Liver (tissue), 3 donors: ENCODE data around the gene PIEZO1.

Experiments
- ATF3 ChIP-seq: IDR thresholded peaks from 2 replicates; pipeline ENCODE4 v1.6.1; 2016; ENCODE audit warnings: antibody characterized with exemption
- CTCF ChIP-seq: fragments of 150-350 bp; IDR thresholded peaks from 2 replicates; pipeline ENCODE4 v1.5.1; 2017; ENCODE audit warnings: improper control_type of control experiment, low read depth, low read length; ENCODE audit not compliant: missing input control
- EGR1 ChIP-seq, 2 donors: IDR thresholded peaks; 2 replicates each; pipeline ENCODE4 v1.6.1; 2016 to 2018; ENCODE audit warnings: antibody characterized with exemption in 2 of 2, low read depth in 2 of 2
- FOXA1 ChIP-seq: IDR thresholded peaks from 2 replicates; pipeline ENCODE4 v1.6.1; 2016; ENCODE audit warnings: antibody characterized with exemption
- GABPA ChIP-seq, 2 donors: IDR thresholded peaks in 1 of 2; conservative IDR thresholded peaks in 1 of 2; 2 replicates each; pipeline ENCODE4 v1.6.1; 2016; ENCODE audit warnings: antibody characterized with exemption in 2 of 2, mild to moderate bottlenecking in 1 of 2, moderate library complexity in 1 of 2
- MAX ChIP-seq: IDR thresholded peaks from 2 replicates; pipeline ENCODE4 v1.6.1; 2016; ENCODE audit warnings: antibody characterized with exemption
- RAD21 ChIP-seq, 2 donors: IDR thresholded peaks; 2 replicates each; pipeline ENCODE4 v1.6.1; 2016; ENCODE audit warnings: antibody characterized with exemption in 2 of 2, mild to moderate bottlenecking in 2 of 2
- REST ChIP-seq: IDR thresholded peaks from 2 replicates; pipeline ENCODE4 v1.6.1; 2016; ENCODE audit warnings: antibody characterized with exemption, mild to moderate bottlenecking
- RXRA ChIP-seq, 2 donors: IDR thresholded peaks; 2 replicates each; pipeline ENCODE4 v1.6.1; 2017 to 2018; ENCODE audit warnings: antibody characterized with exemption in 2 of 2, mild to moderate bottlenecking in 1 of 2
- SP1 ChIP-seq: IDR thresholded peaks from 2 replicates; pipeline ENCODE4 v1.6.1; 2018; ENCODE audit warnings: antibody characterized with exemption, mild to moderate bottlenecking
- TAF1 ChIP-seq: conservative IDR thresholded peaks from 2 replicates; pipeline ENCODE4 v1.6.1; 2016; ENCODE audit warnings: antibody characterized with exemption, mild to moderate bottlenecking
- YY1 ChIP-seq: IDR thresholded peaks from 2 replicates; pipeline ENCODE4 v1.6.1; 2016; ENCODE audit warnings: antibody characterized with exemption, mild to moderate bottlenecking
- TF ChIP-seq, protein P1 (sequence below): IDR thresholded peaks from 2 replicates; pipeline ENCODE4 v1.6.1; 2016; ENCODE audit warnings: antibody characterized with exemption
- donor health status: healthy.
- donor health status: healthy.

- no peak for TF ChIP-seq CTCF
- no peak for TF ChIP-seq RXRA (IDR thresholded peaks at IDR 0.05)
- TF ChIP-seq RAD21 (IDR thresholded peaks at IDR 0.05) = no peak
- TF ChIP-seq MAX = no peak
- no peak for TF ChIP-seq ATF3
- no peak for TF ChIP-seq SP1
- TF ChIP-seq GABPA (IDR thresholded peaks at IDR 0.05 in 1 of 2, conservative IDR thresholded peaks at IDR 0.05 in 1 of 2) = no peak
- TF ChIP-seq TAF1 = no peak
- no peak for TF ChIP-seq REST
- TF ChIP-seq, protein P1, sequence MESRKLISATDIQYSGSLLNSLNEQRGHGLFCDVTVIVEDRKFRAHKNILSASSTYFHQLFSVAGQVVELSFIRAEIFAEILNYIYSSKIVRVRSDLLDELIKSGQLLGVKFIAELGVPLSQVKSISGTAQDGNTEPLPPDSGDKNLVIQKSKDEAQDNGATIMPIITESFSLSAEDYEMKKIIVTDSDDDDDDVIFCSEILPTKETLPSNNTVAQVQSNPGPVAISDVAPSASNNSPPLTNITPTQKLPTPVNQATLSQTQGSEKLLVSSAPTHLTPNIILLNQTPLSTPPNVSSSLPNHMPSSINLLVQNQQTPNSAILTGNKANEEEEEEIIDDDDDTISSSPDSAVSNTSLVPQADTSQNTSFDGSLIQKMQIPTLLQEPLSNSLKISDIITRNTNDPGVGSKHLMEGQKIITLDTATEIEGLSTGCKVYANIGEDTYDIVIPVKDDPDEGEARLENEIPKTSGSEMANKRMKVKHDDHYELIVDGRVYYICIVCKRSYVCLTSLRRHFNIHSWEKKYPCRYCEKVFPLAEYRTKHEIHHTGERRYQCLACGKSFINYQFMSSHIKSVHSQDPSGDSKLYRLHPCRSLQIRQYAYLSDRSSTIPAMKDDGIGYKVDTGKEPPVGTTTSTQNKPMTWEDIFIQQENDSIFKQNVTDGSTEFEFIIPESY = no peak
- no peak for TF ChIP-seq YY1
- no peak for TF ChIP-seq FOXA1
- no peak for TF ChIP-seq EGR1 (IDR thresholded peaks at IDR 0.05; ENCODE audit: low read depth in 2 of 2)
These were observed 104.4 kb downstream of the PIEZO1 start for GRCh38 chr16:88680554-88681083.
